ENCODE data around the gene ZNF224. TPM values are rescaled to one million over a fixed set of nuclear protein-coding genes. Genes with fewer than 3 reads are reported as not detected.

Gene ZNF224
- total RNA-seq, 2 experiments from 2014 or later: 13.3 to 14.0 TPM

DNA sequence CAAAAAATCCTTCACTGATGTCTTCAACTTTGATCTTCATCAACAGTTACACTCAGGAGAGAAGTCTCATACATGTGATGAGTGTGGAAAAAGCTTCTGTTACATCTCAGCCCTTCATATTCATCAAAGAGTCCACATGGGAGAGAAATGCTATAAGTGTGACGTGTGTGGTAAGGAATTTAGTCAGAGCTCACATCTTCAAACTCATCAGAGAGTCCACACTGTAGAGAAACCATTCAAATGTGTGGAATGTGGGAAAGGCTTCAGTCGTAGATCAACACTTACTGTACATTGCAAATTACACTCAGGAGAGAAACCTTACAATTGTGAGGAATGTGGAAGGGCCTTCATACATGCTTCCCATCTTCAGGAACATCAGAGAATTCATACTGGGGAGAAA, 62.3 kb downstream of the ZNF224 start:
- intact Hi-C loops (cut with micrococcal nuclease): no loop called here
- no peak for ATAC-seq
- Mint-ChIP-seq H3K36me3 (ENCODE audit: low read depth) (peaks cover 65% of the 10 kb centered on the region), H3K4me1 (ENCODE audit: low read depth) (no peaks in the 10 kb centered on the region), H3K4me3 (no peak overlapping the region), H3K9me3 (peaks cover 57% of the 10 kb centered on the region), H3K27me3 (no peaks in the 10 kb centered on the region), H3K27ac (no peak overlapping the region)
- DNase-seq: no peak
- TF ChIP-seq, protein P1, sequence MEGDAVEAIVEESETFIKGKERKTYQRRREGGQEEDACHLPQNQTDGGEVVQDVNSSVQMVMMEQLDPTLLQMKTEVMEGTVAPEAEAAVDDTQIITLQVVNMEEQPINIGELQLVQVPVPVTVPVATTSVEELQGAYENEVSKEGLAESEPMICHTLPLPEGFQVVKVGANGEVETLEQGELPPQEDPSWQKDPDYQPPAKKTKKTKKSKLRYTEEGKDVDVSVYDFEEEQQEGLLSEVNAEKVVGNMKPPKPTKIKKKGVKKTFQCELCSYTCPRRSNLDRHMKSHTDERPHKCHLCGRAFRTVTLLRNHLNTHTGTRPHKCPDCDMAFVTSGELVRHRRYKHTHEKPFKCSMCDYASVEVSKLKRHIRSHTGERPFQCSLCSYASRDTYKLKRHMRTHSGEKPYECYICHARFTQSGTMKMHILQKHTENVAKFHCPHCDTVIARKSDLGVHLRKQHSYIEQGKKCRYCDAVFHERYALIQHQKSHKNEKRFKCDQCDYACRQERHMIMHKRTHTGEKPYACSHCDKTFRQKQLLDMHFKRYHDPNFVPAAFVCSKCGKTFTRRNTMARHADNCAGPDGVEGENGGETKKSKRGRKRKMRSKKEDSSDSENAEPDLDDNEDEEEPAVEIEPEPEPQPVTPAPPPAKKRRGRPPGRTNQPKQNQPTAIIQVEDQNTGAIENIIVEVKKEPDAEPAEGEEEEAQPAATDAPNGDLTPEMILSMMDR (IDR thresholded peaks at IDR 0.05): no peak
- CTCF ChIA-PET: no interaction called here
- POLR2A ChIA-PET: no interaction called here

Other genes with a start within 250 kb of the ZNF224 start
- 1 to 10 TPM; 2.1 to 2.7 TPM for gene ZNF404, start 210.4 kb upstream of the ZNF224 start, total RNA-seq
- gene ZNF45, start 159.1 kb upstream of the ZNF224 start, total RNA-seq: 1 to 10 TPM; 7.9 to 8.8 TPM
- gene ZNF221, start 143.1 kb upstream of the ZNF224 start, total RNA-seq: 1 to 10 TPM; 1.0 to 1.6 TPM
- 1 to 10 TPM; 2.6 to 2.9 TPM for gene ZNF155, start 110.2 kb upstream of the ZNF224 start, total RNA-seq
- gene ZNF230, start 91.4 kb upstream of the ZNF224 start, total RNA-seq: 1 to 10 TPM; 3.4 to 5.6 TPM
- gene ZNF222, start 69.0 kb upstream of the ZNF224 start, total RNA-seq: 1 to 10 TPM; 1.5 to 2.3 TPM
- gene ZNF223, start 42.3 kb upstream of the ZNF224 start, total RNA-seq: 1 to 10 TPM in 1 of 2 experiments, under 1 TPM in 1; 0.67 to 2.2 TPM
- 1 to 10 TPM; 1.7 to 1.9 TPM for gene ZNF284, start 22.2 kb upstream of the ZNF224 start, total RNA-seq
- gene ZNF225, start 19.0 kb downstream of the ZNF224 start, total RNA-seq: 1 to 10 TPM; 3.0 to 4.4 TPM
- 1 to 10 TPM; 7.2 to 7.4 TPM for gene ZNF234, start 47.2 kb downstream of the ZNF224 start, total RNA-seq
- gene ZNF226, start 70.7 kb downstream of the ZNF224 start, total RNA-seq: 1 to 10 TPM; 5.9 to 6.7 TPM
- gene ZNF227, start 118.2 kb downstream of the ZNF224 start, total RNA-seq: 10 to 100 TPM; 17.7 to 18.5 TPM
- under 1 TPM; 0.20 to 0.43 TPM for gene ZNF233, start 165.5 kb downstream of the ZNF224 start, total RNA-seq
- 1 to 10 TPM; 2.7 to 3.6 TPM for gene ZNF235, start 210.7 kb downstream of the ZNF224 start, total RNA-seq